GM12875 (cell line): ENCODE data around the gene MIB2.

Experiments used
- H3K4me3 ChIP-seq: one replicate; pipeline ENCODE4 v1.5.1; 2011; ENCODE audit warnings: low read depth, low read length, control low read depth
- CTCF ChIP-seq: IDR thresholded peaks from 2 replicates; pipeline ENCODE4 v1.5.1; 2011; ENCODE audit warnings: low read depth, mild to moderate bottlenecking, control low read depth, inconsistent platforms, low read length, moderate library complexity, borderline replicate concordance; ENCODE audit not compliant: insufficient read depth

The MIB2 gene

GRCh38 chr1:1609822-1610485 is 5.3 kb upstream of the MIB2 start:
- no peak overlapping the region for H3K4me3 ChIP-seq
- no peak for TF ChIP-seq CTCF

- TF ChIP-seq CTCF = no peak
Measured at GRCh38 chr1:1610796-1611195, 4.5 kb upstream of the MIB2 start.

GRCh38 chr1:1612104-1612400 is 3.2 kb upstream of the MIB2 start:
- no peak overlapping the region for H3K4me3 ChIP-seq
- TF ChIP-seq CTCF = no peak

More at GRCh38 chr1:1610796-1611195, 4.5 kb upstream of the MIB2 start:
- H3K4me3 ChIP-seq = no peak overlapping the region

GRCh38 chr1:1613509-1614082 is 1.7 kb upstream of the MIB2 start:
- no peak for TF ChIP-seq CTCF

GRCh38 chr1:1614204-1614953 is 921 bp upstream of the MIB2 start:
- no peak for TF ChIP-seq CTCF
- H3K4me3 ChIP-seq = peak overlapping the region; percentile 89

More at GRCh38 chr1:1613509-1614082, 1.7 kb upstream of the MIB2 start:
- H3K4me3 ChIP-seq = no peak overlapping the region

GRCh38 chr1:1614954-1615255 is 395 bp upstream of the MIB2 start:
- no peak for TF ChIP-seq CTCF
- peak overlapping the region; percentile 89 for H3K4me3 ChIP-seq
